ENCODE data around the gene AAGAB.

DNA sequence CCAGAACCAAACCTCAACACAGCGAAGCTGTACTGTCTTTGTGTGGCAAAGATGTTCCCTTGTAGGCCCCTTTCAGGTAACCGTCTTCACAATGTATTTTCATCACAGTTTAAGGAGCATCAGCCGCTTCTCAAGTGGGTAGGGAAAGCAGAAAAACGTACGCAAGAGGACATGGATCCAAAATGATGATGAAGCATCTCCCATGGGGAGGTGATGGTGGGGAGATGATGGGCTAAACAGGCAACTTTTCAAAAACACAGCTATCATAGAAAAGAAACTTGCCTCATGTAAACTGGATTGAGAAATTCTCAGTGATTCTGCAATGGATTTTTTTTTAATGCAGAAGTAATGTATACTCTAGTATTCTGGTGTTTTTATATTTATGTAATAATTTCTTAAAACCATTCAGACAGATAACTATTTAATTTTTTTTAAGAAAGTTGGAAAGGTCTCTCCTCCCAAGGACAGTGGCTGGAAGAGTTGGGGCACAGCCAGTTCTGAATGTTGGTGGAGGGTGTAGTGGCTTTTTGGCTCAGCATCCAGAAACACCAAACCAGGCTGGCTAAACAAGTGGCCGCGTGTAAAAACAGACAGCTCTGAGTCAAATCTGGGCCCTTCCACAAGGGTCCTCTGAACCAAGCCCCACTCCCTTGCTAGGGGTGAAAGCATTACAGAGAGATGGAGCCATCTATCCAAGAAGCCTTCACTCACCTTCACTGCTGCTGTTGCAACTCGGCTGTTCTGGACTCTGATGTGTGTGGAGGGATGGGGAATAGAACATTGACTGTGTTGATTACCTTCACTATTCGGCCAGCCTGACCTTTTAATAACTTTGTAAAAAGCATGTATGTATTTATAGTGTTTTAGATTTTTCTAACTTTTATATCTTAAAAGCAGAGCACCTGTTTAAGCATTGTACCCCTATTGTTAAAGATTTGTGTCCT, 60.0 kb downstream of the AAGAB start:
- TF ChIP-seq POLR2AphosphoS5 (IDR thresholded peaks at IDR 0.05; ENCODE audit: low read depth, low read length) = no peak
- no peak for TF ChIP-seq SIN3A (IDR thresholded peaks at IDR 0.05; ENCODE audit: borderline replicate concordance, insufficient read depth, low read length)
- TF ChIP-seq, protein P1, sequence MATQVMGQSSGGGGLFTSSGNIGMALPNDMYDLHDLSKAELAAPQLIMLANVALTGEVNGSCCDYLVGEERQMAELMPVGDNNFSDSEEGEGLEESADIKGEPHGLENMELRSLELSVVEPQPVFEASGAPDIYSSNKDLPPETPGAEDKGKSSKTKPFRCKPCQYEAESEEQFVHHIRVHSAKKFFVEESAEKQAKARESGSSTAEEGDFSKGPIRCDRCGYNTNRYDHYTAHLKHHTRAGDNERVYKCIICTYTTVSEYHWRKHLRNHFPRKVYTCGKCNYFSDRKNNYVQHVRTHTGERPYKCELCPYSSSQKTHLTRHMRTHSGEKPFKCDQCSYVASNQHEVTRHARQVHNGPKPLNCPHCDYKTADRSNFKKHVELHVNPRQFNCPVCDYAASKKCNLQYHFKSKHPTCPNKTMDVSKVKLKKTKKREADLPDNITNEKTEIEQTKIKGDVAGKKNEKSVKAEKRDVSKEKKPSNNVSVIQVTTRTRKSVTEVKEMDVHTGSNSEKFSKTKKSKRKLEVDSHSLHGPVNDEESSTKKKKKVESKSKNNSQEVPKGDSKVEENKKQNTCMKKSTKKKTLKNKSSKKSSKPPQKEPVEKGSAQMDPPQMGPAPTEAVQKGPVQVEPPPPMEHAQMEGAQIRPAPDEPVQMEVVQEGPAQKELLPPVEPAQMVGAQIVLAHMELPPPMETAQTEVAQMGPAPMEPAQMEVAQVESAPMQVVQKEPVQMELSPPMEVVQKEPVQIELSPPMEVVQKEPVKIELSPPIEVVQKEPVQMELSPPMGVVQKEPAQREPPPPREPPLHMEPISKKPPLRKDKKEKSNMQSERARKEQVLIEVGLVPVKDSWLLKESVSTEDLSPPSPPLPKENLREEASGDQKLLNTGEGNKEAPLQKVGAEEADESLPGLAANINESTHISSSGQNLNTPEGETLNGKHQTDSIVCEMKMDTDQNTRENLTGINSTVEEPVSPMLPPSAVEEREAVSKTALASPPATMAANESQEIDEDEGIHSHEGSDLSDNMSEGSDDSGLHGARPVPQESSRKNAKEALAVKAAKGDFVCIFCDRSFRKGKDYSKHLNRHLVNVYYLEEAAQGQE (IDR thresholded peaks at IDR 0.05; ENCODE audit: insufficient read depth in 1 of 2, low read depth in 2 of 2, low read length in 2 of 2) = no peak
- TF ChIP-seq TAF1 (IDR thresholded peaks at IDR 0.05; ENCODE audit: borderline replicate concordance, insufficient read depth, low read length) = no peak
- no peak for TF ChIP-seq FOXP2 (optimal IDR thresholded peaks at IDR 0.05; ENCODE audit: borderline replicate concordance, extremely low read depth, extremely low read length, insufficient read depth)
